Cardiac muscle cell (in vitro differentiated cells and primary cell): ENCODE results near the gene CD93. TPM values are rescaled to one million over a fixed set of nuclear protein-coding genes. Genes with fewer than 3 reads are reported as not detected.

Source experiments
- DNase-seq, 2 donors: peaks; one replicate each; pipeline versions ENCODE4 v3.0.0 to v3.0.0-alpha.2; 2010 to 2017; ENCODE audit warnings: low read depth in 1 of 2, low spot score in 1 of 2
- H3K27ac ChIP-seq: fragments of 200-600 bp; sonication (generic); 2 replicates; pipeline ENCODE4 v1.5.1; 2016
- H3K27me3 ChIP-seq: fragments of 200-600 bp; sonication (generic); 2 replicates; pipeline ENCODE4 v1.6.0; 2016; ENCODE audit warnings: control low read depth
- H3K36me3 ChIP-seq: fragments of 200-600 bp; sonication (generic); 2 replicates; pipeline ENCODE4 v1.5.1; 2016; ENCODE audit warnings: control low read depth
- H3K4me1 ChIP-seq: fragments of 200-600 bp; sonication (generic); 2 replicates; pipeline ENCODE4 v1.8.1; 2017; ENCODE audit warnings: low read depth, mild to moderate bottlenecking, mixed run types
- H3K4me3 ChIP-seq: fragments of 200-600 bp; sonication (generic); 2 replicates; pipeline ENCODE4 v1.5.1; 2016; ENCODE audit warnings: mild to moderate bottlenecking
- H3K9me3 ChIP-seq: fragments of 200-600 bp; sonication (generic); 2 replicates; pipeline ENCODE4 v1.5.1; 2017; ENCODE audit warnings: low read depth, mild to moderate bottlenecking, control low read depth
- CTCF ChIP-seq: IDR thresholded peaks from 2 replicates; pipeline ENCODE4 v1.5.1; 2012; ENCODE audit warnings: low read depth, mild to moderate bottlenecking, low read length
- polyA plus RNA-seq: library from polyadenylated mRNA; unstranded; fragments of >200 nt; fragmentation: Nextera tagmentation; extraction: Ambion mirVana; gene quantifications from 2 replicates; pipeline ENCODE4 v1.2.1, GENCODE V29; 2016
- total RNA-seq: library from RNA; depleted of rRNA; stranded (reverse); fragments of >200 nt; gene quantifications from 2 replicates; pipeline ENCODE4 v1.2.3, GENCODE V29; 2016

Gene CD93
- total and polyA plus RNA-seq, 2 experiments from 2014 or later: 0.15 to 0.63 TPM

GRCh38 chr20:23058240-23058639 is 27.9 kb downstream of the CD93 start:
- TF ChIP-seq CTCF: no peak
- Histone ChIP-seq H3K27ac (no peak overlapping the region), H3K4me1 (peaks cover 8% of the 10 kb centered on the region), H3K36me3 (no peaks in the 10 kb centered on the region), H3K9me3 (no peaks in the 10 kb centered on the region), H3K4me3 (no peak overlapping the region), H3K27me3 (no peaks in the 10 kb centered on the region)
- DNase-seq: no peak

- peaks cover 4% of the 10 kb centered on the region for H3K4me1 ChIP-seq
- H3K36me3 ChIP-seq: no peaks in the 10 kb centered on the region
- DNase-seq: no peak
- TF ChIP-seq CTCF: no peak
- peaks cover 33% of the 10 kb centered on the region for H3K27me3 ChIP-seq
- H3K9me3 ChIP-seq: no peaks in the 10 kb centered on the region
- H3K27ac ChIP-seq: no peak overlapping the region
- no peak overlapping the region for H3K4me3 ChIP-seq
These were observed 33.2 kb downstream of the CD93 start for GRCh38 chr20:23052904-23053303.

- peak; percentile 87 to 92 for DNase-seq
- Histone ChIP-seq H3K9me3 (no peaks in the 10 kb centered on the region), H3K27ac (no peak overlapping the region), H3K36me3 (no peaks in the 10 kb centered on the region), H3K4me3 (peak overlapping the region; percentile 28), H3K4me1 (peaks cover 4% of the 10 kb centered on the region), H3K27me3 (peaks cover 52% of the 10 kb centered on the region)
- TF ChIP-seq CTCF: peak; percentile 81
These were observed 35.1 kb downstream of the CD93 start for GRCh38 chr20:23050847-23051627.

GRCh38 chr20:23050076-23050838 is 35.9 kb downstream of the CD93 start:
- no peaks in the 10 kb centered on the region for H3K36me3 ChIP-seq
- peak overlapping the region; percentile 28 for H3K4me3 ChIP-seq
- peaks cover 4% of the 10 kb centered on the region for H3K4me1 ChIP-seq
- no peak for TF ChIP-seq CTCF
- H3K27ac ChIP-seq: no peak overlapping the region
- peak; percentile 38 to 42 for DNase-seq
- H3K27me3 ChIP-seq: peaks cover 56% of the 10 kb centered on the region
- H3K9me3 ChIP-seq: no peaks in the 10 kb centered on the region

- no peak for TF ChIP-seq CTCF
- peak; percentile 46 to 55 for DNase-seq
- no peaks in the 10 kb centered on the region for H3K9me3 ChIP-seq
- H3K27me3 ChIP-seq: peaks cover 60% of the 10 kb centered on the region
- H3K36me3 ChIP-seq: no peaks in the 10 kb centered on the region
- H3K27ac ChIP-seq: no peak within 1 kb of the TSS
- H3K4me1 ChIP-seq: peaks cover 4% of the 10 kb centered on the region
- H3K4me3 ChIP-seq: peak within 1 kb of the TSS; percentile 28
These were observed 36.7 kb downstream of the CD93 start, which contains the start of gene THBD for GRCh38 chr20:23049201-23050075. TSS of gene THBD (minus strand) at chr20:23049672. CDS start at chr20:23049504, 168 bp downstream.
